OCI-LY3 (cell line): ENCODE measurements around the gene NARS2.

Experiments
- H2AFZ ChIP-seq: fragments of 200-600, 300-600 bp; shearing (Covaris generic); 2 replicates; pipeline ENCODE4 v1.6.0; 2014; ENCODE audit warnings: antibody characterized with exemption, low read depth, low read length
- H3K27ac ChIP-seq: fragments of 200-600, 300-600 bp; sonication (generic); 2 replicates; pipeline ENCODE4 v1.5.1; 2014; ENCODE audit warnings: mild to moderate bottlenecking, low read length, moderate library complexity, mixed read lengths
- H3K27me3 ChIP-seq: fragments of 200-600, 300-600 bp; sonication (generic); 2 replicates; pipeline ENCODE4 v1.6.1; 2014; ENCODE audit warnings: low read depth, low read length, mixed read lengths
- H3K36me3 ChIP-seq: fragments of 200-600, 300-600 bp; sonication (generic); replicated peaks from 2 replicates; pipeline ENCODE3; 2014; ENCODE audit warnings: low read depth, low read length, mixed read lengths
- H3K4me1 ChIP-seq: fragments of 300-600, 200-600 bp; sonication (generic); 2 replicates; pipeline ENCODE4 v1.6.1; 2014; ENCODE audit warnings: low read length, mixed read lengths
- H3K4me2 ChIP-seq: fragments of 200-600, 300-600 bp; sonication (generic); 2 replicates; pipeline ENCODE4 v1.6.1; 2014; ENCODE audit warnings: low read length, mixed read lengths
- H3K4me3 ChIP-seq: fragments of 300-600, 200-600 bp; sonication (generic); 2 replicates; pipeline ENCODE4 v1.5.1; 2014; ENCODE audit warnings: antibody characterized with exemption, mild to moderate bottlenecking, low read length, moderate library complexity
- H3K79me2 ChIP-seq: fragments of 300-600, 200-600 bp; shearing (Covaris generic); 2 replicates; pipeline ENCODE4 v1.6.1; 2014; ENCODE audit warnings: mild to moderate bottlenecking, low read length, mixed read lengths
- H3K9ac ChIP-seq: fragments of 300-600, 200-600 bp; shearing (Covaris generic); 2 replicates; pipeline ENCODE4 v1.6.0; 2014; ENCODE audit warnings: mild to moderate bottlenecking, low read length, moderate library complexity
- H3K9me3 ChIP-seq: fragments of 200-600, 300-600 bp; shearing (Covaris generic); 2 replicates; pipeline ENCODE4 v1.6.1; 2014; ENCODE audit warnings: low read length, mixed read lengths; ENCODE audit not compliant: insufficient read depth
- H4K20me1 ChIP-seq: fragments of 200-600, 300-600 bp; sonication (generic); 2 replicates; pipeline ENCODE4 v1.6.1; 2016; ENCODE audit warnings: low read length, mixed read lengths; ENCODE audit not compliant: insufficient read depth
- EZH2phosphoT487 ChIP-seq: fragments of 200-600 bp; shearing (Covaris generic); IDR thresholded peaks from 2 replicates; pipeline ENCODE4 v1.6.1; 2018; ENCODE audit warnings: antibody characterized with exemption, mixed run types, low read depth
- TF ChIP-seq, protein P1 (sequence below): fragments of 200-600, 300-600 bp; sonication (generic); IDR thresholded peaks from 2 replicates; pipeline ENCODE4 v1.5.1; 2014; ENCODE audit warnings: antibody characterized with exemption, low read length, low read depth

NARS2 gene

DNA sequence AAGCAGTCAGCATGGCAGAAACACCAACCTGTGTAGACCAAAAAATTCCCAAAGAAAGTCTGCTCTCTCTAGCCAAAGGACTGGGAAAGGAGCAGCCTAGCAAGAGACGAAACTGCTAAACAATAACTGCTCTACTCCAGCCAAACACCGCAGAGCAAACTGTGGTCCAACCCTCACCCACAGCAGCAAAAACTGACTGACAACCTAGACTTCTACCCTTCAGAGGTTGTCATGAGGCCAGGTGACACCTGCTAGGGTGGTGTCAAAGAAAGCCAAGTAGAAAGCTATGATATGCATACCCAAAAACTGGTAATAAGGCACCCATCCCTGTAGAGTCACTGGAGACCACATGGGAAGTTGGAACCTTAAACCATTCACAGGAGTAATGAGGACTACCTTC, 168.9 kb downstream of the NARS2 start:
- Histone ChIP-seq H3K4me1 (no peaks in the 10 kb centered on the region), H3K27me3 (no peaks in the 10 kb centered on the region), H4K20me1 (no peaks in the 10 kb centered on the region), H3K4me2 (no peak overlapping the region), H3K36me3 (peaks cover 8% of the 10 kb centered on the region), H3K27ac (no peak overlapping the region), H3K9ac (no peak overlapping the region), H3K9me3 (0 out of 2 replicates have a peak, but pooled peaks cover 6% of the 10 kb centered on the region), H3K79me2 (peaks cover 13% of the 10 kb centered on the region; the same call in 1 of the 2 replicates), H3K4me3 (no peak overlapping the region), H2AFZ (no peak overlapping the region)
- TF ChIP-seq, protein P1, sequence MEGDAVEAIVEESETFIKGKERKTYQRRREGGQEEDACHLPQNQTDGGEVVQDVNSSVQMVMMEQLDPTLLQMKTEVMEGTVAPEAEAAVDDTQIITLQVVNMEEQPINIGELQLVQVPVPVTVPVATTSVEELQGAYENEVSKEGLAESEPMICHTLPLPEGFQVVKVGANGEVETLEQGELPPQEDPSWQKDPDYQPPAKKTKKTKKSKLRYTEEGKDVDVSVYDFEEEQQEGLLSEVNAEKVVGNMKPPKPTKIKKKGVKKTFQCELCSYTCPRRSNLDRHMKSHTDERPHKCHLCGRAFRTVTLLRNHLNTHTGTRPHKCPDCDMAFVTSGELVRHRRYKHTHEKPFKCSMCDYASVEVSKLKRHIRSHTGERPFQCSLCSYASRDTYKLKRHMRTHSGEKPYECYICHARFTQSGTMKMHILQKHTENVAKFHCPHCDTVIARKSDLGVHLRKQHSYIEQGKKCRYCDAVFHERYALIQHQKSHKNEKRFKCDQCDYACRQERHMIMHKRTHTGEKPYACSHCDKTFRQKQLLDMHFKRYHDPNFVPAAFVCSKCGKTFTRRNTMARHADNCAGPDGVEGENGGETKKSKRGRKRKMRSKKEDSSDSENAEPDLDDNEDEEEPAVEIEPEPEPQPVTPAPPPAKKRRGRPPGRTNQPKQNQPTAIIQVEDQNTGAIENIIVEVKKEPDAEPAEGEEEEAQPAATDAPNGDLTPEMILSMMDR: no peak
- TF ChIP-seq EZH2phosphoT487: no peak

DNA sequence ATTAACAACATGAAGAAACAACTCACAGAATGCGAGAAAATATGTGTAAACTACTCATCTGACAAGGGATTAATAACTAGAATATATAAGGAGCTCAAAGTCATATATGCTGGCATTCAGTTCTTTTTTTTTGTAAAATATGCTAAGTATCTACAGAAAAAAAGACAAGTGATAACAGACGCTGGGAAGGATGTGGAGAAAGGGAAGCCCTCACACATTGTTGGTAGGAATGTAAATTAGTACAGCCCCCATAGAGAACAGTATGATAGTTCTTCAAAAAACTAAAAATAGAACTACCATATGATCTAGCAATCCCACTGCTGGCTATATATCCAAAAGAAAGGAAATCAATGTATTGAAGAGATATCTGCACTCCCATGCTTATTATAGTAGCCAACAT, 170.9 kb downstream of the NARS2 start:
- no peaks in the 10 kb centered on the region for H3K27me3 ChIP-seq
- H3K27ac ChIP-seq: no peak overlapping the region
- no peak overlapping the region for H3K9ac ChIP-seq
- no peak overlapping the region for H2AFZ ChIP-seq
- no peak overlapping the region for H3K4me3 ChIP-seq
- no peaks in the 10 kb centered on the region for H4K20me1 ChIP-seq
- H3K4me2 ChIP-seq: no peak overlapping the region
- H3K79me2 ChIP-seq: peaks cover 8% of the 10 kb centered on the region; the same call in 1 of the 2 replicates
- TF ChIP-seq, protein P1: no peak
- TF ChIP-seq EZH2phosphoT487: no peak
- no peaks in the 10 kb centered on the region for H3K9me3 ChIP-seq
- H3K36me3 ChIP-seq: no peaks in the 10 kb centered on the region
- H3K4me1 ChIP-seq: no peaks in the 10 kb centered on the region

DNA sequence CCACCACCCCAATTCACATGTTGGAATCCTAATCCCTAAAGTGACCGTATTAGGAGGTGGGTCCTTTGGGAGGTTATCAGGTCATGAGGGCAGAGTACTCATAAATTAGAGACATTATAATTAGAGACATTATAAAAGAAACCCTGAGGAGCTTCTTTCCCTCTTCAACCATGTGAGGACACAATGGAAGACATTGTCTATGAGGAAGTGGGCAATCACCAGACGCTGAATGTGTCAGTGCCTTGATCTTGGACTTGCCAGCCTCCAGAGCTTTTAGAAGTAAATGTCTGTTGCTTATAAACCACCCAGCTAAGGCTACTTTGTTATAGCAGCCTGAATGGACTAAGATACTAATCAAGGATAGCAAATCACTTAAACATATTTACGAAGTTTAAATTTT, 171.8 kb downstream of the NARS2 start:
- Histone ChIP-seq H3K4me3 (no peak overlapping the region), H3K9ac (no peak overlapping the region), H3K4me1 (no peaks in the 10 kb centered on the region), H2AFZ (no peak overlapping the region), H3K9me3 (no peaks in the 10 kb centered on the region), H3K4me2 (no peak overlapping the region), H4K20me1 (no peaks in the 10 kb centered on the region), H3K27me3 (no peaks in the 10 kb centered on the region), H3K79me2 (peaks cover 8% of the 10 kb centered on the region; the same call in 1 of the 2 replicates), H3K36me3 (no peaks in the 10 kb centered on the region), H3K27ac (no peak overlapping the region)
- no peak for TF ChIP-seq EZH2phosphoT487
- TF ChIP-seq, protein P1: no peak

DNA sequence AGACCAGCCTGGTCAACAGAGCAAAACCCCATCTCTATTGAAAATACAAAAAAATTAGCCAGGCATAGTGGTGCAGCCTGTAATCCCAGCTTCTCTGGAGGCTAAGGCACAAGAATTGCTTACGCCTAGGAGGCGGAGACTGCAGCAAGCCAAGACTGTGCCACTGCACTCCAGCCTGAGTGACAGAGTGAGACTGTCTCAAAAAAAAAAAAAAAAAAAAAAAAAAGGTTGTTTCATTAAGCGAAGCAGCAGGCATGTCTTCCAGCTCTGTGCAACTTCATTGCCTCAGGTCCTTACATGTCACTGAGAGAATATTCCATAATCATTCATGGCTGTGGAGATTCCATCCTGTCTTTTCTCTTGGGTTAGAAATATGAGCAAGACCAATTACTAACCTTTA, 174.0 kb downstream of the NARS2 start:
- Histone ChIP-seq H4K20me1 (no peaks in the 10 kb centered on the region), H3K79me2 (peaks cover 6% of the 10 kb centered on the region; the same call in 1 of the 2 replicates), H3K27ac (no peak overlapping the region), H3K4me1 (peaks cover 5% of the 10 kb centered on the region; the same call in 1 of the 2 replicates), H3K36me3 (no peaks in the 10 kb centered on the region), H3K9ac (no peak overlapping the region), H3K9me3 (no peaks in the 10 kb centered on the region), H2AFZ (no peak overlapping the region), H3K4me3 (no peak overlapping the region), H3K27me3 (no peaks in the 10 kb centered on the region), H3K4me2 (no peak overlapping the region)
- no peak for TF ChIP-seq EZH2phosphoT487
- TF ChIP-seq, protein P1: no peak
